Measurements from ENCODE around the gene EHBP1. TPM values are rescaled to one million over a fixed set of nuclear protein-coding genes. Genes with fewer than 3 reads are reported as not detected.

Gene EHBP1
- total RNA-seq, 1 experiment from 2014 or later: 32.1 TPM

DNA sequence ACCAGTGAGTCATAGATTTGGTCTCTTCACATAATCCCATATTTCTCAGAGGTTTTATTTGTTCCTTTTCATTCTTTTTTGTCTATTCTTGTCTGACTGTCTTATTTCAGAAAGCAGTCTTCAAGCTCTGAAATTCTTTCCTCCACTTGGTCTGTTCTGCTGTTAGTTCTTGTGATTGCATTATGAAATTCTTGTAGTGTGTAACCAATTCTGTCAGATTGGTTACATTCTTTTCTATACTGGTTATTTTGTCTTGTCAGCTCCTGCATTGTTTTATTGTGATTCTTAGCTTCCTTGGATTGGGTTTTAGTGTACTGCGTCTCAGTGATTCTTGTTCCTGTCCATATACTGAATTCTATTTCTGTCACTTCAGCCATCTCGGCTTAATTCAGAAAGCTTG, 18.6 kb downstream of the EHBP1 start:
- BruUV-seq (replicated peaks): no TSS peak
- ChIA-PET CTCF (no interaction called here), POLR2A (ENCODE audit: low non-redundant PET) (no interaction called here)
- no peaks in the 10 kb centered on the region for H3K27me3 ChIP-seq (replicated peaks; ENCODE audit: insufficient read depth, low read depth, low read length, poor library complexity)
- intact Hi-C loops (cut with micrococcal nuclease; ENCODE audit: unreplicated experiment): no loop called here
- no peaks in the 10 kb centered on the region for H3K4me1 ChIP-seq (ENCODE audit: insufficient read depth, low read length, poor library complexity, severe bottlenecking)
- no peak overlapping the region for H3K27ac ChIP-seq (ENCODE audit: low read depth, low read length, poor library complexity, severe bottlenecking)
- no peak for DNase-seq (ENCODE audit: low spot score)
- H3K9me3 ChIP-seq (ENCODE audit: low read depth, low read length, poor library complexity, severe bottlenecking): peaks cover 4% of the 10 kb centered on the region
- H3K4me3 ChIP-seq (ENCODE audit: low read depth, low read length, poor library complexity, severe bottlenecking): no peak overlapping the region
- no peaks in the 10 kb centered on the region for H3K36me3 ChIP-seq (ENCODE audit: insufficient read depth, low read length, poor library complexity, severe bottlenecking)
- TF ChIP-seq EZH2 (IDR thresholded peaks at IDR 0.05; ENCODE audit: borderline replicate concordance, low read depth, low read length, poor library complexity, severe bottlenecking) (no peak), CTCF (conservative IDR thresholded peaks at IDR 0.05; ENCODE audit: low read depth, low read length) (no peak)

DNA sequence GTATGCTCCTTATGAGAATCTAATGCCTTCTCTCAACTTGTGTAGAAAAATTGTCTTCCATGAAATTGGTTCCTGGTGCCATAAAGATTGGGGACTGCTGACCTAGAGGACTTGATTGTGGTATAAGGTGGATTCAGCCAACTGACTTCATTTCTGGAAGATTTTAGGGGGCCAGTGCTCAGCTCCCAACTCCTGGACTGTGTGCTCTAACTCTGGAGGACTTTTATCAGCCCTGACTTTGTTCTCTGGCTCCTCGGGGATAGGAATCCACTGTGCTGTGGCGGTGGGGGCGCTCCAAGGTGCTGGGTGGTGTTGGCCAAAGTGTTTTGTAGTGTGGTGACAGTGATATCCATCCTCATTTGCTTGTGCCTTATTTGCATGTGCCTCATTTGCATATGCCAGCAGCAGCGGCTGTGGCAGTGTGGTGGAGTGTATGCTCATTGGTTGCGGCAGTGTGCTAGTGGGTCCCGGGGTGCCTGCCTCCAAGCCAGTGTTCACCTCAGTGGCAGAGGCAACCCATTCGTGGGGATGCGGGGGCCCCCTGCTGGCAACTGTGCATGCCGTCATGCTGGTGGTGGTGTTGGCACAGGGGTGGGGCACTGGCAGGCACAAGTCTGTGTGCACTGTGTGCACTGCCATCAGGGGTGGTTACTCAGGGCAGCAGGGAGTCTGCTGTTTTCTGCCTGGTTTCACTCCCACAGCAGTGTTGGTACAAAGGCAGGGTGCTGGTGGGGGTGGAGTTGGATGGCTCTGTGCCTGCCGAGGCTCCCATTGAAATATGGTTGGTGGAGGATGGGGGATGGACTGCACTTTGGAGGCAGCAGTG, 19.6 kb downstream of the EHBP1 start:
- Histone ChIP-seq H3K27ac (ENCODE audit: low read depth, low read length, poor library complexity, severe bottlenecking) (no peak overlapping the region), H3K9me3 (ENCODE audit: low read depth, low read length, poor library complexity, severe bottlenecking) (peaks cover 4% of the 10 kb centered on the region), H3K36me3 (ENCODE audit: insufficient read depth, low read length, poor library complexity, severe bottlenecking) (no peaks in the 10 kb centered on the region), H3K4me1 (ENCODE audit: insufficient read depth, low read length, poor library complexity, severe bottlenecking) (no peaks in the 10 kb centered on the region), H3K27me3 (replicated peaks; ENCODE audit: insufficient read depth, low read depth, low read length, poor library complexity) (no peaks in the 10 kb centered on the region), H3K4me3 (ENCODE audit: low read depth, low read length, poor library complexity, severe bottlenecking) (no peak overlapping the region)
- DNase-seq (ENCODE audit: low spot score): peak; percentile 53
- TF ChIP-seq CTCF (conservative IDR thresholded peaks at IDR 0.05; ENCODE audit: low read depth, low read length) (peak; percentile 61), EZH2 (IDR thresholded peaks at IDR 0.05; ENCODE audit: borderline replicate concordance, low read depth, low read length, poor library complexity, severe bottlenecking) (no peak)
- no TSS peak for BruUV-seq (replicated peaks)
- ChIA-PET CTCF (no interaction called here), POLR2A (ENCODE audit: low non-redundant PET) (no interaction called here)
- intact Hi-C loops (cut with micrococcal nuclease; ENCODE audit: unreplicated experiment): no loop called here

DNA sequence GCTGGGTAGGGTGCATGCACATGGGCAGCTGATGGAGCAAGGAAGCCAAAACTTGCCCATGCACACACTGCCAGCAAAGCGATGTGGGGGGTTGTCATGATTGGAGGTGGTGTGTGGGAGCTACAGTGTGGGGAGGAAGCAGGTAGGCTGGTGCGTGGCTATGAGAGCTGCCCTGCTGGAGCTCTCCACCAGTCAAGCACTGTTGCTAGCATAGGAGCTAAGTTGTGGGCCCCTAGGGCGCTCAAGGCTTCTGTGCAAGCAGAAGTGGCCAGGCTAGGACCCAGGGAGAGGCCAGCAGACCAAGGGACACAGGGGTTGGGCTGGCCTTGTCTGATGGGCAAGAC, 20.2 kb downstream of the EHBP1 start:
- Histone ChIP-seq H3K27me3 (replicated peaks; ENCODE audit: insufficient read depth, low read depth, low read length, poor library complexity) (no peaks in the 10 kb centered on the region), H3K9me3 (ENCODE audit: low read depth, low read length, poor library complexity, severe bottlenecking) (peaks cover 4% of the 10 kb centered on the region), H3K27ac (ENCODE audit: low read depth, low read length, poor library complexity, severe bottlenecking) (no peak overlapping the region), H3K4me3 (ENCODE audit: low read depth, low read length, poor library complexity, severe bottlenecking) (no peak overlapping the region), H3K4me1 (ENCODE audit: insufficient read depth, low read length, poor library complexity, severe bottlenecking) (no peaks in the 10 kb centered on the region), H3K36me3 (ENCODE audit: insufficient read depth, low read length, poor library complexity, severe bottlenecking) (no peaks in the 10 kb centered on the region)
- no peak for DNase-seq (ENCODE audit: low spot score)
- CTCF ChIA-PET: no interaction called here
- intact Hi-C loops (cut with micrococcal nuclease; ENCODE audit: unreplicated experiment): no loop called here
- POLR2A ChIA-PET (ENCODE audit: low non-redundant PET): no interaction called here
- TF ChIP-seq EZH2 (IDR thresholded peaks at IDR 0.05; ENCODE audit: borderline replicate concordance, low read depth, low read length, poor library complexity, severe bottlenecking) (no peak), CTCF (conservative IDR thresholded peaks at IDR 0.05; ENCODE audit: low read depth, low read length) (no peak)
- BruUV-seq (replicated peaks): no TSS peak
